T-helper 2 cell treated with Interferon-gamma antibody and Interleukin-4, amounts not matched to agents 5 μg/mL and 100 μg/mL, for 36 hours (primary cell): ENCODE measurements around the gene ECE1.
"Not testable (repeated sequence)": the region's sequence is repeated elsewhere in the genome, so short reads cannot be mapped to it uniquely, and the experiment has no call there.

ENCODE experiments used
- DNase-seq: peaks from one replicate; pipeline ENCODE4 v3.0.0; 2021; ENCODE audit warnings: low spot score
- H3K27ac Mint-ChIP-seq: one replicate; pipeline ENCODE4 v1.8.0; 2021; ENCODE audit warnings: mild to moderate bottlenecking, mixed read lengths
- H3K27me3 Mint-ChIP-seq: one replicate; pipeline ENCODE4 v1.8.0; 2021; ENCODE audit warnings: low read depth, mixed read lengths
- H3K36me3 Mint-ChIP-seq: one replicate; pipeline ENCODE4 v1.8.0; 2021; ENCODE audit warnings: low read depth, mixed read lengths
- H3K4me1 Mint-ChIP-seq: one replicate; pipeline ENCODE4 v1.8.0; 2021; ENCODE audit warnings: low read depth, mixed read lengths
- H3K4me3 Mint-ChIP-seq: one replicate; pipeline ENCODE4 v1.8.0; 2022; ENCODE audit warnings: mild to moderate bottlenecking, moderate library complexity, mixed read lengths
- H3K9me3 Mint-ChIP-seq: one replicate; pipeline ENCODE4 v1.8.0; 2021; ENCODE audit warnings: mixed read lengths

ECE1 gene

DNA sequence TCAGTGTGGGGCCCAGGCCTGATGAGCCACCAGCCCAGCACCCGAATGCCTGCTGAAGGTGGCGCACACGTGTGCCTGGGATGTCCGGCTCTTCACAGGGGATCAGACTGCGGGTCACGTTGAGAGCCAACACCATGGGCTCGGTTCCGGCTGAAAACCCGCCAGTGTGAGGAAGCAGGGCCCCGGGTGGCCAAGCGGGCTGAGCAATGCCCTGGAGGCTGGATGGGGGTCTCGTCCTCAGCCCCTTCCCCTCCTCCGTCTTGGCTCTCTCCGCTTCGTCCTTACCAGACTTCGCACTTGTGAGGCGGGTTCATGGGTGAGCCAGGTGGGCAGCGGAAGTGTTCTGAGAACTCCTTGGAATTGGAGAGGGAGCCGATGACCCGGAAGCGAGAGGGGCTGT is 70.6 kb downstream of the ECE1 start:
- Mint-ChIP-seq H3K4me1 (peaks cover 2% of the 10 kb centered on the region), H3K4me3 (no peak overlapping the region), H3K27me3 (no peaks in the 10 kb centered on the region), H3K36me3 (peaks cover 9% of the 10 kb centered on the region), H3K27ac (no peak overlapping the region), H3K9me3 (no peaks in the 10 kb centered on the region)
- no peak for DNase-seq

DNA sequence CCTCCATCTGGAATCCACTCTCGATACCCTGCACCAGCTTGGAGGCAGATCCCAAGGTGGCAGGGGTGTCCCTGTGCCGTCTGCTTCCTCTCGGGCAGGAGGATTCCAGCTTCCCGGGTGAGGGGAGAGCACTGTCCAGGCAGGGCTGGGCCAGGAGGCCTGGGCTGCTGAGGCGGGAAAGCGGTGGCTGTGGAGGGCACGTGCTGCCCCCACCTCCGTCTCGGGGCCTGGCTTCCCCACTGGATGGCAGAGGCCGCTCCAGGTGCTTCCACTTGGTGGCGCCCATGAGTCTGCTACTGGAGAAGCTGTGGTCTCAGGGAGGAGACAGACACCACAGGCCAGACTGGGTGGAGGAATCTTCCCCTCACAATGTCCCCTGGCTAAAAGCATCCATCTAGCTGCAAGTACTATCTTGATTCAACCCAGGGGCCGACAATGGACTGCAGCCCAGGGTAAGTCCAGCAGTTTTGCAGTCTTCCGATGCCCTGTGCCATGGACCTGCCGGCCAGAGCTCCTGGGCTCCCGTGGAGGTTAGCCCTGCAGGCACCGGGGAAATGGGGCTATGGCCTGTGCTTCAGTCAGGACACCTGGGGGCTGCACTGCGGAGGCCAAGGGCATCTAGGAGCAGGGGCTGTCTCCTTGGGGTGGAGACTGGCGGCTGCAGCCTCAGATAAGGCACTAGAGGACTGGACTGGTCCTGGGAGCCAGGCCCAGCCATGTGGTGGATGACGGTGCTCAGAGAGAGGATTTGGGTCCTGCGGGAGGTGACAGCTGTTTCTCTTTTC is 72.3 kb downstream of the ECE1 start:
- Mint-ChIP-seq H3K27me3 (no peaks in the 10 kb centered on the region), H3K27ac (no peak overlapping the region), H3K4me1 (peaks cover 2% of the 10 kb centered on the region), H3K9me3 (no peaks in the 10 kb centered on the region), H3K4me3 (no peak overlapping the region), H3K36me3 (peaks cover 6% of the 10 kb centered on the region)
- no peak for DNase-seq

DNA sequence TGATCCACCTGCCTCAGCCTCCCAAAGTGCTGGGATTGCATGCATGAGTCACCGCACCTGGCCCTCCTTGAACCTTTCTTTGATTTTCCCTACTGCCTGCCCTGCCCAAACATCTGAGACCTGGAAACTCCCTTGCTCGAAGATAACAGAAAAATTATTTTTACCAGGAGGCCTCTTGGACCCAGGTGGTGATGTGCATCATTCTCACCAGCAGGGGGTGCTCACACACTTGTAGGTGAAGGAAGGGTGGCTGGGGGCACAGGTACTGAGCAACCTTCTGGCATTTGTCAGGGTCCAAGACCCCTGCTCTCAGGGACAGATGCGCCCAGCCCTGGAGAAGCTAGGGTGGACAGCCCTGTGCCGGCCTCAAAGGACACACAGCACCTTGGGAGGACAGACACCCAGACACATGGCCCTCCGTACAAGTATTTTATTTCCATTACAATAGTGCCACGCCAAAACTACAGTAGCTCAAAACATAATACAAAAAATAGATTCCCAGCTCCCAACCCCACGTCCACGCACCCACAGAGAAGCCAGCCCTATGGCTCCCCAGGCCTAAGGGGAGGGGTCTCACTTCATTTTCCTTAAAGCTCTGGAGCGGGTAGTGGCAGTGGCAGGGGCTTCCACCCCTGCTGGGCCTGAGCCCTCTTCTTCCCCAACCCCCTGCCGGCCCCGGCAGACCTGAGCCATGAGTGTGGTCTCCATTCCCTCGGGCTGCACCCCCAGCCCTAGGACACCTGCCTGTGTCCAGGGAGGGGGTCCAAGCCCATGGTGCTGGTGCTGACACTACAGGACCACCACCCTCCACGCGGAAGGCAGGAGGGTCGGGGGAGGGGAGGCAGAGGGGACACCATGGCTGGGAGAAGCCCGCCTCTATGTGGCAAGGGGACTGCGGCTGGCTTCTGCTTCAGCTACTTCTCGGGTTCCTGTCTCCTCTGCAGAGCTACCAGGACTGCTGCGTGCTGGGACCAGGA is 73.1 kb downstream of the ECE1 start:
- Mint-ChIP-seq H3K9me3 (no peaks in the 10 kb centered on the region), H3K36me3 (peaks cover 6% of the 10 kb centered on the region), H3K27ac (no peak overlapping the region), H3K4me1 (peaks cover 2% of the 10 kb centered on the region), H3K27me3 (peaks cover 2% of the 10 kb centered on the region), H3K4me3 (no peak overlapping the region)
- peak; percentile 41 for DNase-seq

- no peaks in the 10 kb centered on the region for H3K9me3 Mint-ChIP-seq
- peaks cover 2% of the 10 kb centered on the region for H3K4me1 Mint-ChIP-seq
Measured at GRCh38 chr1:21212126-21212525, 78.1 kb downstream of the ECE1 start.

GRCh38 chr1:21208137-21208700 is 82.0 kb downstream of the ECE1 start:
- not testable (repeated sequence) for H3K36me3 Mint-ChIP-seq, H3K4me1 Mint-ChIP-seq, DNase-seq, H3K9me3 Mint-ChIP-seq, H3K27me3 Mint-ChIP-seq, H3K27ac Mint-ChIP-seq, H3K4me3 Mint-ChIP-seq

More at GRCh38 chr1:21212126-21212525, 78.1 kb downstream of the ECE1 start:
- DNase-seq: no peak
- Mint-ChIP-seq H3K27me3 (peaks cover 9% of the 10 kb centered on the region), H3K27ac (no peak overlapping the region), H3K4me3 (no peak overlapping the region), H3K36me3 (no peaks in the 10 kb centered on the region)

DNA sequence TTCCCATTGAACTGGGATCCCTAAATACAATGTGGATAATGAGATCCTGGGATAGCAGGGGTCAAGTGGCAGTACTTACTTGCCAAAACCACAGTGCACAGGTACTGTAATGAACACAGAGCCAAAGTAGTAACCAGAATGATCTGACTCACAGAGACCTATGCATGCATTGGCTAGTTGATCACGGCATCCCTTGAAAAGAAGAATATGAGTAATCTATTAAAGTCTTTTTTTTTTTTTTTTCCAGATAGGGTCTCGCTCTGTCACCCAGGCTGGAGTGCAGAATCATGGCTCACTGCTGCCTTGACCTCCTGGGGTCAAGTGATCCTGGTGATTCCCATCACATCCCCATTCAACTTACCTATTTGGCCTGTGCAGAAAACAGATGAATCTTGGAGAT is 84.1 kb downstream of the ECE1 start:
- Mint-ChIP-seq H3K36me3 (no peaks in the 10 kb centered on the region), H3K4me1 (no peaks in the 10 kb centered on the region), H3K27me3 (peaks cover 3% of the 10 kb centered on the region), H3K4me3 (no peak overlapping the region), H3K27ac (no peak overlapping the region), H3K9me3 (no peaks in the 10 kb centered on the region)
- DNase-seq: no peak

DNA sequence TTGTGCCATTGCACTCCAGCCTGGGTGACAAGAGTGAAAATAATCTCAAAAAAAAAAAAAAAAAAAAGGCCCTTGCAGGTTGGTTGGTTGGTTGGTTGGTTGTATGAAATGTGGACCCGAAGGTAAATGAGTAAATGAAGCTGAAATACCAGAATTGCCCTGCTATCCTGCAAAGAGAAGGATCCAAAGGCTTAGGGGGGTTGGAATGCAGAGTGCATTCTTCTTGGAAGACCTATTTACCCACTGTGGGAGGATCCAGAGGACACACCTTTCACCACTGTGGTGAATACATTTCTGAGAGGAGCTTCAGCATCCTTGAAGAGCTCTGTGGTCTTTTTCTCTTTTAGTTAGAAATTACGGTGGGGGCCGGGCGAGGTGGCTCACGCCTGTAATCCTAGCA is 84.8 kb downstream of the ECE1 start:
- H3K9me3 Mint-ChIP-seq: no peaks in the 10 kb centered on the region

DNA sequence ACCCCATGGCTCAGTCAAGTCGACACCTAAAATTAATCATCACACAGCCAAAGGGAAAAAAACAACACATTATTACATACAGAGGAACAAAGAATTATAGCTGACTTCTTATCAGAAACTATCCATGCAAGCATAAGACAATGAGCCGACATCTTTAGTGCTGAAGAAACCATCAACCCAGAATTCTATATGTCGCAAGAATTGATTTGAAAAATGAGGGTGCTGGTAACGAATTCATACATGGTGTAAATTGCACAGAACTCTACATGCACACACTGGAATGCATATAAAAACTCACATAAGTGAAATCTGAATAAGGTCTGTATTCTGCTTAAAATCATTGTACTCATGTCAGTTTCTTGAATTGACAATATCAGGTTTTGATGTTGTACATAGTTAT is 88.6 kb downstream of the ECE1 start:
- DNase-seq: no peak
- Mint-ChIP-seq H3K9me3 (no peaks in the 10 kb centered on the region), H3K27ac (no peak overlapping the region), H3K4me3 (no peak overlapping the region), H3K27me3 (peaks cover 5% of the 10 kb centered on the region), H3K36me3 (no peaks in the 10 kb centered on the region), H3K4me1 (no peaks in the 10 kb centered on the region)

More for the DNA sequence above, 84.8 kb downstream of the ECE1 start:
- Mint-ChIP-seq H3K27me3 (peaks cover 2% of the 10 kb centered on the region), H3K36me3 (no peaks in the 10 kb centered on the region), H3K4me1 (no peaks in the 10 kb centered on the region), H3K27ac (no peak overlapping the region), H3K4me3 (no peak overlapping the region)
- no peak for DNase-seq

DNA sequence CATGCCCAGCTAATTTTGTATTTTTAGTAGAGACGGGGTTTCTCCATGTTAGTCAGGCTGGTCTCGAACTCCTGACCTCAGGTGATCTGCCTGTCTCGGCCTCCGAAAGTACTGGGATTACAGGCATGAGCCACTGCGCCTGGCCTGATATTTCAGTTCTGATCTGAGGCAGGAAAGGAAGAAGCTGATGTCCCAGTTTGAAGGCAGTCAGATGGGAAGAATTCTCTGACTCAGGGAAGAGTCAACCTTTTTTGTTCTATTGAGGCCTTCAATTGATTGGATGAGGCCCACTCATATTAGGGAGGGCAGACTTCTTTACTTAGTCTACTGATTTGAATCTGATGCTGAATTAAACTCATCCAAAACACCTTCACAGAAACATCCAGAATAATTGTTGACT is 89.0 kb downstream of the ECE1 start:
- not testable (repeated sequence) for H3K27me3 Mint-ChIP-seq, H3K4me3 Mint-ChIP-seq, H3K27ac Mint-ChIP-seq, H3K4me1 Mint-ChIP-seq, H3K9me3 Mint-ChIP-seq, H3K36me3 Mint-ChIP-seq, DNase-seq

GRCh38 chr1:21200767-21201166 is 89.5 kb downstream of the ECE1 start:
- no peak for DNase-seq
- Mint-ChIP-seq H3K4me1 (no peaks in the 10 kb centered on the region), H3K4me3 (no peak overlapping the region), H3K27ac (no peak overlapping the region), H3K9me3 (no peaks in the 10 kb centered on the region), H3K27me3 (peaks cover 5% of the 10 kb centered on the region), H3K36me3 (no peaks in the 10 kb centered on the region)

DNA sequence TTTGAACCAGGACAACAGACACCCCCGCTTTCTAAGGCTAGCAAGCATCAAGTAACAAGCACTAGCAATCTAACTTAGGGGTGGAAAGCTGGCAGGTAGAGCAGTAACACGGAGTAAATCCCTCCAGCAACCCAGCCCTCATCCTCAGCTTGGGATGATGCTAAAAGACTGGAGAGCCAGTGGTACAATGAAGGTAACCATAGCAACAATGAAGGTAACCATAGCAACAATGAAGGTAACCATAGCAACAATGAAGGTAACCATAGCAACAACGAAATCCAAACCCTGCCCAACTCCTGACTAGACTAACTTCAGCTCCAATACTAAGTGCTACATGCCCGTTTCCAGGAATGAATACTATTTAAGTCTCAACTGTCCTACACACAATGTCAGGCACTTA is 91.3 kb downstream of the ECE1 start:
- Mint-ChIP-seq H3K9me3 (no peaks in the 10 kb centered on the region), H3K4me3 (no peak overlapping the region), H3K4me1 (peaks cover 4% of the 10 kb centered on the region), H3K27ac (no peak overlapping the region), H3K27me3 (peaks cover 10% of the 10 kb centered on the region), H3K36me3 (no peaks in the 10 kb centered on the region)
- DNase-seq: no peak

DNA sequence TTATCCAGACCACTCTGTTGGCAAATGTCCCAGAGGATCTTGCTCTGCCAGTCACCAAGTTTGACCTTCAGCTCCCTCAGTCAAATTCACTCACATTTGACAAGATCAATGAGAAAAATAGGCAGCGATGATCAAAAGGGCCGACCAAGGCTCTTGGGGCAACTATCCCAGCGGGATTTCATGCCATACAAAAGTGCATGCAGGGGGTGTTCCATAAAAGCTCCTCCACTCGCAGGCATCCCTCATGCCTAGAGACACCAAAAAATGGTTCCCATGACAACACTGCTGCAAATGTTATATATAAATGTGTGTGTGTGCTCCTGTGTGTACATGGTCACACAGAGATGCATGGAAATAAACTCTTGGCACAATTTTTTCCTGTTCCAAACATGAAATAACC is 97.4 kb downstream of the ECE1 start:
- peaks cover 33% of the 10 kb centered on the region for H3K27me3 Mint-ChIP-seq

GRCh38 chr1:21192284-21192683 is 98.0 kb downstream of the ECE1 start:
- no peak overlapping the region for H3K27ac Mint-ChIP-seq
- no peaks in the 10 kb centered on the region for H3K36me3 Mint-ChIP-seq
- no peak overlapping the region for H3K4me3 Mint-ChIP-seq
- H3K9me3 Mint-ChIP-seq: no peaks in the 10 kb centered on the region
- peaks cover 13% of the 10 kb centered on the region for H3K4me1 Mint-ChIP-seq
- DNase-seq: no peak
- H3K27me3 Mint-ChIP-seq: peaks cover 34% of the 10 kb centered on the region

More for the DNA sequence above, 97.4 kb downstream of the ECE1 start:
- Mint-ChIP-seq H3K36me3 (no peaks in the 10 kb centered on the region), H3K4me3 (no peak overlapping the region), H3K27ac (no peak overlapping the region), H3K9me3 (no peaks in the 10 kb centered on the region), H3K4me1 (peaks cover 13% of the 10 kb centered on the region)
- DNase-seq: no peak

- peaks cover 13% of the 10 kb centered on the region for H3K4me1 Mint-ChIP-seq
- H3K4me3 Mint-ChIP-seq, DNase-seq: not testable (repeated sequence)
Measured at GRCh38 chr1:21190771-21191170, 99.5 kb downstream of the ECE1 start.

More at GRCh38 chr1:21190771-21191170, 99.5 kb downstream of the ECE1 start:
- H3K9me3 Mint-ChIP-seq, H3K27ac Mint-ChIP-seq, H3K36me3 Mint-ChIP-seq: not testable (repeated sequence)
- H3K27me3 Mint-ChIP-seq: peaks cover 34% of the 10 kb centered on the region
